ENCODE measurements around the gene TBC1D3B.
"Not testable (repeated sequence)": the region's sequence is repeated elsewhere in the genome, so short reads cannot be mapped to it uniquely, and the experiment has no call there.

TBC1D3B gene

GRCh38 chr17:36176536-36176935, at the start of gene TBC1D3B:
TSS of gene TBC1D3B (minus strand) at chr17:36176636. CDS start at chr17:36175050, 1,586 bp downstream.
- DNase-seq (ENCODE audit: low read depth), result not testable (repeated sequence)

GRCh38 chr17:36222967-36223366, 46.5 kb upstream of the TBC1D3B start:
- DNase-seq (ENCODE audit: low read depth), result not testable (repeated sequence)

- not testable (repeated sequence) for DNase-seq (ENCODE audit: low read depth)
These were observed 45.2 kb upstream of the TBC1D3B start for GRCh38 chr17:36221581-36222100.

DNA sequence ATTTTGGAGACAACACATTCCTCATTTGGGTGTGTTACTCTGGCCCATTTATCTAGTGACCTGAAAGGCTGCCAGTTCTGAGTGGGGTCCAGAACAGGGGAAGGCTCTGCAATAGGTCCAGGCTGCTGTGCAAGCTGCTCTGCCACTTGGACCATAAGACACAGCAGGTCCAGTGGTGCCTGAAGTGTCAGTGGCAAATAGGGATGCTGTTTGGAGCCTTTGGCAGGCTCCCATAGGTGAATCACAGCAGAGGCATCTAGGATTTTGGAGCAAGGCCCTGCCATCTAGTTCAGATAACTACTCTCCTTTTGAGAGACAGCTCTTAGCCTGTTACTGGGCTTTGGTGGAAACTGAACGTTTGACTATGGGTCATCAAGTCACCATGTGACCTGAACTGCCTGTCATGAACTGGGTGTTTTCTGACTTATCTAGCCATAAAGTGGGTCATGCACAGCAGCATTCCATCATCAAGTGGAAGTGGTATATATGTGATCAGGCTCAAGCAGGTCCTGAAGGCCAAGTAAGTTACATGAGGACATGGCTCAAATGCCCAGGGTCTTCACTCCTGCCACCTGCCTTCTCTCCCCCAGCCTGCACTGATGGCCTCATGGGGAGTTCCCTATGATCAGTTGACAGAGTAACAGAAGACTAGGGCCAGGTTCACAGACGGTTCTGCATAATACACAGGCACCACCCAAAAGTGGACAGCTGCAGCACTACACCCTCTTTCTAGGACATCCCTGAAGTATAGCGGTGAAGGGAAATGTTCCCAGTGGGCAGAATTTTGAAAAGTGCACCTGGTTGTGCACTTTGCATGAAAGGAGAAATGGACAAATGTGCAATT, 44.5 kb upstream of the TBC1D3B start:
- DNase-seq (ENCODE audit: low read depth), result not testable (repeated sequence)

- DNase-seq (ENCODE audit: low read depth), result not testable (repeated sequence)
These were observed 43.1 kb upstream of the TBC1D3B start for GRCh38 chr17:36219556-36219955.

GRCh38 chr17:36215406-36216308, 39.2 kb upstream of the TBC1D3B start:
- not testable (repeated sequence) for DNase-seq (ENCODE audit: low read depth)

DNA sequence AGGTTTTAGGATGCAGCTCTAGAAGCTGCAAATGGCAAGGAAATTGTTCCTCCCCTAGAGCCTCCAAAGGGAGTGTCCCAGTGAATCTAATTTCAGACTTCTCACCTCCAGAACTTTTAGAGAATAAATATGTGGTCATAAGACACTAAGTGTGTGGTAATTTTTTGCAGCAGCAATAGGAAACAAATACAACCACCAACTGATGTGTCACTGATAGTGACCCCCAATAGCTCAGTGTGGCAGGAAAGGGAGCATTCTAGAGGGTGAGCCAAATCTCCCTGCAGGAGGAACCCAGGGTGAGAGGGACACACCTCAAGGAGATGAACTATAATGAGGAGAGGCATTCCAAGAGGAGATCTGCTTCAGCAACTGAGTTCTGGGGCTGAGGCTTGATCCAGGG, 38.5 kb upstream of the TBC1D3B start:
- no peak for DNase-seq (ENCODE audit: low read depth)

GRCh38 chr17:36213695-36214094, 37.3 kb upstream of the TBC1D3B start:
- no peak for DNase-seq (ENCODE audit: low read depth)

GRCh38 chr17:36212966-36213365, 36.5 kb upstream of the TBC1D3B start:
- DNase-seq (ENCODE audit: low read depth), result no peak

DNA sequence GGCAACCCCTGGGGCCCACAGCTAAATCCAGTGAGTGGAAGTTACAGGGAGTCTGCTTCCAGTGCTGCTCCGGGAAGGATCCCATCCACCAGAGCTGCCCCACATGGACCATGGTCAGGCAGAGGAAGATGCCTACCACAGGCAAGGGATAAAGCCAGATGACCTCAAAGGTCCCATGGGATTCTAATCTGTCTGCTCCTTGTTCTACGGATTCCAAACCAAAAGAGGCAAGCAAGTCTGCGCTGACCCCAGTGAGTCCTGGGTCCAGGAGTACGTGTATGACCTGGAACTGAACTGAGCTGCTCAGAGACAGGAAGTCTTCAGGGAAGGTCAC, 35.8 kb upstream of the TBC1D3B start:
- DNase-seq (ENCODE audit: low read depth), result no peak

GRCh38 chr17:36211484-36212271, 35.2 kb upstream of the TBC1D3B start:
- not testable (repeated sequence) for DNase-seq (ENCODE audit: low read depth)

DNA sequence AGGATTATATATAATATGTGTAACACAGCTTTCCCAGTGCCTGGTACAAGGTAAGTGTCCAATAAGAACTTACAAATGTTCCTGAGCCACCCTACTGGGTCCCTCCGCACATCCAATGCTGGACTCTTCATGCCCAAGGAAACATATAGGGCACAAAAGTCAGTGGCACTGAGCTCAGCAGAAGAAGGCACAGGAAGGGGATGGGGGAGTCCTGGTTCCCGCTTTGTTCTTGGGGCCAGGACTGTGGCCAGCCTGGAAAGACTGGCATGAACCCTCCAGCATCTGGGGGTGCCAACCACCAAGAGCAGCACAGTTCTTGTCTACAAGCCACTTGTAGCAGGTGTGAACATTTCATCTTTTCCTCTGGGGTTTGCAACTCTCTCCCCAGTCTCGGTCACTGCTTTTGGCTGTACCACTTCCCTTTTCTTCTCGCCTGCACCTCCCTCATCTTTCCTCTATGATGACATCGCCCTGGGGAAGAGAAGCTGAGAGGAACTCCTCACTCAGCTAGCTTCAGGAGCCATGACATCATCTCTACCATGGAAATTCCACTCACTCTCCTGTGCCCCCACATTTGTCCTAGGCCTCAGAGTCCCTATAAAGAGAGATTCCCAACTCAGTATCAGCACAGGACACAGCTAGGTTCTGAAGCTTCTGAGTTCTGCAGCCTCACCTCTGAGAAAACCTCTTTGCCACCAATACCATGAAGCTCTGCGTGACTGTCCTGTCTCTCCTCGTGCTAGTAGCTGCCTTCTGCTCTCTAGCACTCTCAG, 34.2 kb upstream of the TBC1D3B start, which contains the start of gene CCL4L2:
TSS of gene CCL4L2 (plus strand) at position 625 of the 773 bp plus-strand sequence.
- not testable (repeated sequence) for DNase-seq (ENCODE audit: low read depth)

- DNase-seq (ENCODE audit: low read depth), result no peak
These were observed 33.1 kb upstream of the TBC1D3B start for GRCh38 chr17:36209575-36209974.

DNA sequence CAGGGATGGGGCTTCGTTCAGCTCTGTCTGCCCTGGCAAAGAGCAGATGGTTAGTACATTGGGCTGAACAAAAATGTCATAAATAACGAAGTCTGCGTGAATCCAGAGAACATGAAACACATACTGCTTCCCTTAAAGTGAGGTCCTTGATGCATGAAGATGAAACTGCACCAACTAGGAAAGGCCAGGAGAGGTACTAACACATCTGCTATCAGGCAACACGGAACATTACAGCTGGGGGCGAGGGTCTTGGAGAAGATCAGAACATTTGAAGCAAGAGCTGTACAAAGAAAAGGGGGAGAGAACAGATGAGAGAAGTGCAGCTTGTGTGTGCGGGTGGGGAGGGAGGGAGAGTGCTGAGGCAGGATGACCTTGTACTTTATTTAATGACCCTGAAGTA, 30.9 kb upstream of the TBC1D3B start:
- not testable (repeated sequence) for DNase-seq (ENCODE audit: low read depth)

DNA sequence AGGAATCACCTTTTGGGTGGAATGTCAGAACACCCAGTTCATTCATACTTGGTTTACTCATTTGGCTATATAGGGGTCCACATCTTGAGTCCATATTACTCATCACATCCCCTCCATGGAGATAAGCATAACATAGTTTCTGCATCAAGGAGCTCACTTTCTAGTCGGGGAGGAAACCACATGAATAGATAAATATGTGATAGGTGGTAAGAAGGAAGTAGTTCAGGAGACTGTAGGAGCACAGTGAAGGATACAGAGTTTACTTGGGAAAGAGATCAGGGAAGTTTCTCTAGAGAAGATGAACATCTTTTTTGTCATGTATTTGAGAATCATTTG, 30.0 kb upstream of the TBC1D3B start:
- not testable (repeated sequence) for DNase-seq (ENCODE audit: low read depth)

DNA sequence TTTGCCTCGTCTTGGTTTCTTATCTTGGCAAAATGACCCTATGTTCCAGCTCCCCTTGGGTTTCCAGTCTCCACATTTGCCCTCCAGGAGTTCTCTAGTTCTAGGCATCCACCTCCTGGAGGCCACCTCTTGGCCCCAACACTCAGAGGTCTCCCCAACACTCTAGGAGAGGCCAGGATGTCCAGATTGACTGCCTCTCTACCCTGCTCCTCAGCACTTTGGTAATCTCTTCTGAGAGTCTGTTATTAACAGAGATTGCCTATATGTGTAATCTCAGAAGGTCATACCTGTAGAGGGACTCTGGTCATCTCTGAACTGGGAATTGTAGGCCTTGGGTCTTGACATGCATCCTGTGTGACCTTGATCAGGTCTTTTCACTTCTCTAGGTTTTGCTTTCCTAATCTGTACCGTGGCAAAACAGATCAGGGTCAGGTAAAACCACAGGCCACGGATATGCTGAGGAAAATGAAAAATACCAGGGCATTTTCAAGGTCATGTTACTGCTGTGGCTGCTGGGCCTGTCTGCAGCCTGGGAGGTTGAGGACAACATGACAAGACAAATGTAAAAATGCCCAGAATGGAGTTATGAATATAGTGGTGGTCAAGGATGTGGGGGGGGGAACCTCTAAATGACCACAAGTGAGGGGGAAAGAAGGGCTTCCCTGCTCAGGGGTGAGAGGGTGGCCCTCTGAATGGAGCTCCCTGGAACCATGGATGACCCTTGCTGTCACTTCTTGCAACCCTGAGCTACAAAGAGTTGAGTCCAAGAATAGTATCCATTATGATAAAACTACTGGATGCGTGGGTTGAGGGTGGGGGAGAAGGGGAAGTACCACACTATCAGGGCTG, 29.4 kb upstream of the TBC1D3B start:
- DNase-seq (ENCODE audit: low read depth), result no peak

DNA sequence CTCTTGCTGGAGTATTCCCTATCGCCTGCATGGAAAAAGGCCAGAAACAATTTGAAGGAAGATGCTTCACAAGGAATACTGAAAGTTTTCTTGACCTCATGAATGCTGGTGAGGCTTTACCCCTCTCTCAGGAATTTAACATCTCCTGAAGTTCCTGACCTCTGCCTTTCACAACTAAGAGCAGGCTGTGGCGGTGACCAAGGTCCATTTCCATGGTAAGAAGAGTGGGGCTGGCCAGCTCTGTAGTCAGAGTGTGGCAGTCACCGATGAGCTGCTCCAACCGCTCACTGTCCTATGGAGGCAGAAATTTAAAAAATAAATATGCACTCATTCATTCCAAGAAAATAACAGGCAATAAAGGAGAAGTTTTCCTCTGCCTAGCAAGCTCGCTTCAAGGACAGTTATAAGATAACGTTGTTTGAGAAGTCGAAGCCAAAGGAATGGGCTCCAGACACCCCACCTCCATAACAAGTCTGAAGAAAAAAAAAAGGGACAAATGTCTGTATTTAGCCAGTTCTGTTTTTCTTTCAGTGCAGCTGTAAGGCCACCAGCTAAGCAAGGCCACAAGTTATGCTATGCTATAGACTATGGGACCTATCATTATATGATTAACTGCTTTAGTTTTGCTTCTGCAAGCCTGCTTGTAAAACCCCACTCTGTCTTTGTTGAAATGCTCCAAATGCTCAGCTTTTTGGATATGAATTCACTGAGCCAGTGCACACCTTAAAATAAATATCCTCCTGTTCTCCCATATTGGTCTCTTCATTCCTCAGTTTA, 28.5 kb upstream of the TBC1D3B start:
- no peak for DNase-seq (ENCODE audit: low read depth)

- DNase-seq (ENCODE audit: low read depth), result no peak
These were observed 26.9 kb upstream of the TBC1D3B start for GRCh38 chr17:36203335-36203734.

GRCh38 chr17:36201506-36201905, 25.1 kb upstream of the TBC1D3B start:
- not testable (repeated sequence) for DNase-seq (ENCODE audit: low read depth)
